ENCODE results near the gene RPGRIP1L.

GRCh38 chr16:53651357-53651756 lies 52.3 kb downstream of the RPGRIP1L start:
- no peak for TF ChIP-seq CTCF (IDR thresholded peaks at IDR 0.05)
- no peak for TF ChIP-seq POLR2A (IDR thresholded peaks at IDR 0.05)
